Jurkat, Clone E6-1 (cell line): ENCODE measurements around the gene KRT74.

ENCODE experiments used
- DNase-seq: peaks from one replicate; pipeline ENCODE4 v3.0.0-alpha.2; 2011; ENCODE audit warnings: low read depth, low spot score
- H3K4me3 ChIP-seq: 2 replicates; pipeline ENCODE4 v1.5.1; 2011; ENCODE audit warnings: mild to moderate bottlenecking, low read length, control low read depth, moderate library complexity

The KRT74 gene

DNA sequence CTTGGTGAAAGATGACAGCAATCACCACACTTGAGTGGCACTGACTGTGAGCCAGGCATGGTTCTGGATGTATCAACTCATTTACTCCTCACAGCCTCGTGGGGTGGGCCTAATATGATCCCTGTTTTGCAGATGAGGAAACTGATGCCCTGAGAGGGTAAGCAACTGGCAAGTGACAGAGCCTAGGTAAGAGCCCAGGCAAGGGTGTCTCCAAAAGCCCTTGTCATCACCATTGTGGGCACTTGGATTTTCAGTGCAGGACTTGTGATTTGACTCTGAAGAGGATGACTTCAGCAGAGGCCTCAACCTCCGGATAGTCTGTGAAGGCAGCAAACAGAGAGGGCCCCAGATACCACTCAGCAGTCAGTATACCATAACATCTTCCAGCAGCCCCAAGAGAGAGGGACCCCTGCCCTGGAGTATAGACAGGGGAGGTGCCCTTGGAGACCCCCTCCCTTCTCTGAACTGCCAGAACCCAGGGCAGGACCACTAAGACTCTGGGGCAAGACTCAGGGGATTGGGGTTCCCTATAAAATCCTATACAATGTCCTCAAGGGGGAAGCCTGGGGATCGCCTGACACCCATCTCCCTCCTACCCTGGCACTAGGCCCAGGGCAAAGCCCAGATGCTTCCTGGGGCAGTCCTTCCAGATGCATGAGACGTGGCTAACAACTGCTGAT is 46.4 kb downstream of the KRT74 start:
- no peak for DNase-seq

DNA sequence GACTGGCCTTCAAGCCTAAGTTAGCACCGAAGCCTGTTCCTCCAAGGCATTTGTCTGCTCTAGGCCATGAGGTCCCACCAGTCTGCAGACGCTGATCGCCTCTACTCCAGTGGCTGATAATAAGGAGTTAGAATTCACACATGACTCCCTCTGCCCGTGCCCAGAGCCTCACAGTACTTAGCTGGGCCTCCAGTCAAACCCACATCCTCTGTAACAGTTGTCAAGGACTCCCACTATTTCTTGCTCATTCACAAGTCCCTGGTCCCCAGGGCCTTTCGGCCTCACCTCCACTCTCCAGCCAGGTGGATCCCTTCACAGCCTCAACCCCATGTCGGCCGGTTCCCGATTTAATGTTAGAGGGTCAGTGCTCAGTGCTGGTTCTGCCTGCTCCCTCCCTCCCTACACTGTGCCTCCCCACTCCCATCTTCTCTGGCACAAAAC is 47.1 kb downstream of the KRT74 start:
- DNase-seq = peak; percentile 67
- H3K4me3 ChIP-seq = no peak overlapping the region

More for the DNA sequence above, 46.4 kb downstream of the KRT74 start:
- no peak overlapping the region for H3K4me3 ChIP-seq

DNA sequence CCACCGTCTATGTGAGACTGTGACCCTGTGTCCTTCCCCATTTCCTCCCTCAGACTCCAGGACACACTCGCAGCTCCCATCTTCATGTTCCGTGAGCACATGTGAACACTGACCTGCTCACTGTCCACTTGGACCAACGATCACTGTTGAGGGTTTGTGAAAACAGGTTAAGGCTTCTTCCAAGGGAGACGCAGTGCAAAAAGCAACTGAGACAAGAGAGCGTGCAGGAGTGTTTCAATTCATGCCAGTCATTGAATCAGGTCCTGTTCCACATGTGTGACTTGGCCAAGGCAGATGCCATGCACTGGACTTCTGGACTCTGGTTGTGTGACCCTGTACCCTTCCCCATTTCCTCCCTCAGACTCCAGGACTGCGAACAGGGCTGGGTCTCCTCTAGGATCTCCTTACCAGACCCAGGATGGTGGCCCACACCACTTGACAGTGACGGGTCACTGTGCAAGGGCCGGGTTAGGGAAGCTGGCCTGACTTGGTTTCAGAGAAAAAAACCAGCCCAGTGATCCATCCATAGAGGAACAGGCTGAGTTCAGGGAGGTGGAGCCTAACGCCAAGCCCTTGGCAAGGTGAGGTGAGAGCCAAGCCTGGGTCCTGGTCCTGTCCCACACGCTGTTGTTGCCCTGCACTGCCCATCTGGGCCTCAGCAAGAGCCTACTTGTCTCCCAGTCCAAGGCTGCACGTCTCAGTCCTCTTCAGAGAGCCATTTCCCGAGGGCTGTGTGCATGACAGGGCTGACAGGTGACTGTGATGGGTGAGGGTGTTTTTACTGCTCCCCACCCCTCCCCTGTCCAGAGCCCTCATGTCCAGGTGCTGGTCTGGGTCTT is 47.8 kb downstream of the KRT74 start:
- H3K4me3 ChIP-seq = no peak overlapping the region
- DNase-seq = no peak

DNA sequence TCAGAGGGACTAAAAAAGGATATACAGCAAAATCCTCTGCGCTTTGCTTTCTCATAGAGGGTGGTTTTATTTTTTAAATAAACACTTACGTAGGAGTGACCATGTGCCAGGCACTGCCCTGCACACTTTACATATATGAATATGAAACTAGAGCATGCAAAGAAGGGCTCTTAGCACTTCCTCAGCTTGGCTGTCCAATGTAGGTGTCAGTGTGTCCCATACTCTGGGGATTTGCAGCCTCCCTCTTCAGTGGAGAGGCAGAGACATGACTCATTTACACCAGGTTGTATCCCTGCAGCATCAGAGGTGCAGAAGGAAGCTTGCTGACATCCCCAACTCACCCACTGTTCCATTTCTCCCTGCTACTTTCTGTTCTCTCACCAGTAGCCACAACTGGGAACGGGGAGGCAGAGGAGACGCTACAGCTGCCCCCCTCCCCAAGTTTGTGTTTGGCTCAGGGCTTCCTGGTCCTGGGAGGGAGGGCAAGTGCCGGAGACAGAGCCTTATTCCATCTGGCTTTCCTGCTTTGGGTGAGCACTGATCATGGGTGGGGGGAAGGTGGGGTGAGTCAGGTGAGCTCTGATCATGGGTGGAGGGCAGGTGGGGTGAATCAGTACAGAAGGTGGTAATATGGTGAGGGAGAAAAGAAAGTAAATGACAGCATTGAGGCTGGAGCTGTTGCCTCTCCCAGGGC is 48.6 kb downstream of the KRT74 start:
- no peak overlapping the region for H3K4me3 ChIP-seq
- no peak for DNase-seq

DNA sequence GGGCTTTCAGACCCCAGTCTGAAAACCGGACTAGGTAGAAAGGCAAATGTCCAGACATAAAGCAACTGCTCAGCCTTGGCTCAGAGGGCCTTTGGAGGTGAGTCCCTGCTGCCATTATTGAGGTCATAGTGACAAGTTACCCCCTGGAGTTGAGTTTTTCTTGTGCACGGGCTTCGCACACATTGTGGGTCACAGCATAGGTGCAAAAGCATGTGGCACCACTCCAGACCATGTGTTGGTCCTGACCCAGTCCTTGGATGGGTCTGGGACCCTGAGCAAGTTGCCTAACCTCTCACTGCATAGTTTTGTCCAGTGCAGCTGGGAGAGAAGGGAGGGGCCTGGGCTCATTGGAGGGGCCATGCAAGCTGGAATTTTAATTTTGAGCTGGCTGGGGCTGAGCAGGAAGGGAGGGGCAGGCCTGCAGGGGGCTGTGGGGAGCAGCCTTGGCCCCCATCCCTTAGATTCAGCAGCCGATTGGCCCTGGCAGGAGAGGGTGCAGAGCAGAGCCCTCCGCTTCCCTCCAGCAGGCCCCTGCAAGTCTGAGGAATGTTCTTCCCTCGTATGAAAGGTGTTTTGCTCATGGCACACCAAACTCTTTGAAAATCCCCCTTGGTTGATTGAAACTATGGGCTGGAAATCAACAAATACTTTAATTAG is 49.3 kb downstream of the KRT74 start:
- DNase-seq = no peak
- H3K4me3 ChIP-seq = no peak overlapping the region

DNA sequence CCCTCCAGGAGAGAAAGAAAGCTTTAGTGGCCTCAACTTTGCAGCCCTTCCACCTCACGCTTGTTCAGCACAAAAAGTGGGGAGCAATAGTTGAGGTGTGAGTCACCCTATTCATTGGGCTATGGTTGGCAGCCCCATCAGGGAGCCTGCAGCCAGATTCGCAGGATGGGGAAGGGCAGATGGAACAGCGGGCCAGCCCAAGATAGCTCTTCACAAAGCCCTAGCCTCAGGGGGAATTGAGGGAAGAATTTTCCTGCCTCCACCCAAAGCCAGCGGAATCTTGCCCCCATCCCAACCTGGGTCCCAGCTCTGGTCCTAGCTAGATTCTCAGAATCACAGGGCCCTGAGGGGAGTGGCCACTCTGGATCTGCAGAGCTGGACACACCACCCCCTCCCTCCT is 49.8 kb downstream of the KRT74 start:
- DNase-seq = no peak
- H3K4me3 ChIP-seq = no peak overlapping the region

DNA sequence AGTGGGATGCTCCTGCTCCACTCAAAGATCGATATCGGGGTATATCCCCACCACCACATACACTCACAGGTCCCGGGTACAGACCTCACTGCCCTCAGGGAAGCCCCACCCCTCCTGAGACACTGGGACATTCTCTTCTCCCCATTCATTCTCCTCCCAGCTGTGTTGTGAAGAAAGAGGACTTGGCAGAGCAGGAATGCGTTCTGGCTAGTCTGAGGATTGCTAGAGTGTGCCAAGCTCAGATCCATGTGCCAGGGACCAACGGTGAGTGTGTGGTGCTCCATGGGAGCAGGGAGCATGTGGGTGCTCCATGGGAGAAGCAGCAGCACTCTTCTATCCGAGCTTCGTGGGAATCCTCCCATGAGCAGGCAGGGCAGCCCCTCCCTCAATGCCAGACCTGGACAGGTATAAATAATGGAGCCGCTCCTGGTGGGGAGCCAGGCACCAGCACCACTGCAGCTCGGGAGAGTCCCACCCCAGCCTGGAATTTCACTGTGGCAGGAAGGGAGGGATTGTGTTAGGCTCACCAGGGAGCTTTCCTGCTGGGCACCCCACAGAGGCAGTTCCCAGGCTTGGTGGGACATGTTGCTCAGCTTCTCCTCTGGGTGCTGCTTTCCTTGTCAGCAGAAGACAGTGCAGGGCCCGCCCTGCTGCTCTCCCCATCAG is 51.2 kb downstream of the KRT74 start:
- DNase-seq = no peak
- H3K4me3 ChIP-seq = no peak overlapping the region

DNA sequence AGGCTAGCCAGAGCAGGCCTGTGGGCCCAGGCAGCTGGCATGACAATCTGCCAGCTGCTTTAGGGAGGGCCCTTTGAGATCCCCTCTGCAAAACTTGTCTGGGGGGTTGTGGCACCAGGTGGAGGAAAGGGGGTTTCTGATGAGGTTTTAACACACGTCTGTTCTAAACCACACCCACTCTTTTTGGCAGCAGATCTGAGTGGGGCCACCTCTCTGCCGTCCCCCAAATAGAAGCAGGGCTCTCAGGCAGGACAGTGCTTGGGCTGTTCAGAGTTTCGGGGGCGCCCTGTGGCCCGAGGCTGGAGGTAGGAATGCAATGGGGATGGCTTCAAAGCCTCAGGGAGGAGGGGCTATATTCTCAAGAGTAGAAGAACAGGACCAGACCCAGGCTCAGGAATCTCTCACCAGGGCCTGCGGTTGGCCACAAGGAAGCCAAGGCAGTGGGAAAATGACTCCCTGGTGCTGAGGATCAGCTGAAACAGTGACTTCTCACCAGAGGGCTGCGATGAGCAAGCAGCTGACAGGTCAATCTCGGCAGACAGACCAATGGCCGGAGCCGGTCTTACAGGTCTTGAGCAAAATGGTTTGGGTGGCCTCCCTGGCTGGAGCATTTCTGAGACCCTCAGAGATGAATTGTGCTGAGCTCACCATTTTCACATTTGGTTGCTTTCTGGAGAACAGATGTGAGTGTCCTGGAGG is 51.9 kb downstream of the KRT74 start:
- DNase-seq = no peak
- H3K4me3 ChIP-seq = no peak overlapping the region

DNA sequence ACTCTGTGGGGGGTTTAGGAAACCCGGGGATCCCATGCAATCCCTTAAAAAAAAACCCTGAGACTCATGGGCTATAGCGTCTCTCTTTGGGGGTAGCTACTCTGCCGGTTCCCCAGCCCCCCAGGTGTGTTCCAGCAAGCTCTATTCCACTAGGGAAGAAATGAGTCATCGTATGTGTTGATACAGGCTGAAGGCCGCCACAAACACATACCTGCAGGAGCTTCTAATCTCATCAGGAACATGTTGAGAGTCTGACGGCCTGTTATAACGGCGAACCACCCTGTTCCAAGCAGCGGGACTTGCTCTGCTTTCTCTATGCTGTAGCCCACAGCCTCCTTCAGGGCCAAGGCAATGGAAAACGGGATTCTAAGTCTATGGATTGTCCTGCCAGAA is 52.5 kb downstream of the KRT74 start:
- DNase-seq = no peak
- H3K4me3 ChIP-seq = no peak overlapping the region

DNA sequence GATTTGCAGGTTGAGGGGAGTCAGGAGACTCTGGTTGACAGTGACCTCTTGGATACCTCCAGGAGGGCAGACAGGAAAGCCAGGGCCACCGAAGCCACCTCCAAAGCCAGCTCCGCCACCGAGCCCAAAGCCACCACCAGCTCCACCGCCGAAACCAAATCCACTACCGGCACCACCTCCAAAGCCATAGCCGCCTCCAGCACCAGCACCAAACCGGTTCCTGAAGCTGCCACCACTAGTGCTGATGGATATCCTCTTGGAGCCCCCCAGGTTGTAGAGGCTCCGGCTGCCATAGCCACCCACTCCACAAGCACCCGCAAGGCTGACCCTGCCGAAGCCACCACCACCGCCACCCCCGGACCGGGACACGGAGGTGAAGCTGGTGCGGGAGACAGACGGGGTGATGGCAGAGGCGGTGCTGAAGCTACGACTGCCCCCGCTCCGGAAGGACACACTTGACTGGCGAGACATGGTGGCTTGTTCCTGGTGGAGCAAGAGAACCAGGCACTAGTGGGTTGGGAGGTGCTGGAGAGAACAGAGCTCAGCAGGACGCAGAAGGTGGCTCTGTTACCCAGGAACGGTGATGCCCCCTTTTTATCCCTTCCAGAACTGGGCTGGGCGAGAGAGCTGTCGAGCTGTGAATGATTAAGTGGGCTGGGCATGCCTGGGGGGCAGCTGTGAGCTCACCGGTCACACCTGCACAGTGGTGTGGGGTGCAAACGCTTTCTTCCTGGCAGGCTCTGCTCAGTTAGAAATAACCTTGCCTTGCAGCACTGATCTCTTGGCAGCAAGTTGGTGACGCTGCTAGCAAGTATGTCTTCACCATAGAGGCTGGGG is 53.6 kb downstream of the KRT74 start, which contains the start of gene KRT5:
KRT5 (minus strand) TSS at position 569 of the 837 bp plus-strand sequence; CDS start at position 471, 98 bp downstream.
- no peak for DNase-seq
- H3K4me3 ChIP-seq = no peak within 1 kb of the TSS

DNA sequence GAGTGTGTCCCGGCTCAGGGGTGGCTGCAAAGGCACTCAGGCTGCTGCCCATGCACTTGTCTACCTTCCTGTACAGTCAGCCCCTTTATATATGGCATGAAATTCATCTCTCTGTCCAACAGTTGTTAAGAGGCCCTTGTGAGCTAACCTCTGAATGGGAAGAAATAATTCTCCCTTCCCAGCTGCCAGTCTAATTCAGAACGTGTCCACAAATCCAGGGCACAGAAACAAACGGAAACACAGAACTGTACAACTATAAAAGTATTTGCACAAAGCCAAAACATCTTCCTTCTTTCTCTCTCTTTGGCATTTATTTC is 54.3 kb downstream of the KRT74 start:
- DNase-seq = no peak

DNA sequence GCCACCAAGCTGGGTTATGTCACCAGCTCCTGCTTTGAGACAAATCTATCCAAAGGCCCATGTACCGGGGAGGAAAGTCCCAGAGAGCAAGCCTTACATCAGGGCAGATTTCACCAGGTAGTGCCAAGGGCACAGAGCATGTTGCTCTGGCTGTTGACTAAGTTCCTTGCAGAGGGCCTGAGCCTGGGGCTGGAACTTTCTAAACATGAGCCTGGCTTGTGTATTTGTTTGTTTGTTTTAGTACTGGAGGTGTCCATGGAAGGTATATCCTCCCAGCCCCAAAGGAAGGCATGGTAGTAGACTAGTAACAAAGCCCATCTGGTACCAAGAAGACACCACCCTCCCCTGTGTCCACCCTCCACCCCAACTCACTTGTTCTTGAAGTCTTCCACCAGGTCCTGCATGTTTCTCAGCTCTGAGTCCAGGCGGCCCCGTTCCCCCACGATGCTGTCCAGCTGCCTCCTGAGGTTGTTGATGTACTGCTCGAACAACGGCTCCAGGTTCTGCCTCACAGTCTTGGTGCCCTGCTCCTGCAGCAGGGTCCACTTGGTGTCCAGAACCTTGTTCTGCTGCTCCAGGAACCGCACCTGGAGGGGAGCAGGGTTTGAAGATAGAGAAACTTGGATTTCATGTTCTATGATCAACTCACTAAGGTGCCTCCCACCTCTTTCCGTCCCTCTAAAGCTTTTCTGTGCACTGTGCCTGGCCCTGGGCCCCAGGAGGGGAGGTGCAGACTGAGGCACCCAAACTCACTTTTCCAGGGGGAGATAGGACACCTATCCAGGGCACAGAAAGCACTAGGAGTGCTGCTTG is 54.9 kb downstream of the KRT74 start:
- no peak for DNase-seq
- no peak overlapping the region for H3K4me3 ChIP-seq

More for the DNA sequence above, 54.3 kb downstream of the KRT74 start:
- no peak overlapping the region for H3K4me3 ChIP-seq

DNA sequence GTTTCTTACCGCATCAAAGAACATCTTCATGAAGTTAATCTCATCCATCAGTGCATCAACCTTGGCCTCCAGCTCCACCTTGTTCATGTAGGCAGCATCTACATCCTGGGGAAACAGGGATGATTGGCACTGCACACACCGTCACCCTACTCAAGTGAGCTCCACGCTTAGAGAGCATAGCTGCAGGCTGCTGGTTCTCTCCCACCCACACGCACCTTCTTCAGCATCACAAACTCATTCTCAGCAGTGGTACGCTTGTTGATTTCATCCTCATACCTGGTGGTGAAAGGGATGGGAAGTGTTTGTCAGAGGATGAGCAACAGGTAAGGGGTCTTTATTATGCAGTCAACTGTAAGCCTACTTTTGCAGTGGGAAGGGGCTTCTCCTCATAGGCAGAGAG is 55.8 kb downstream of the KRT74 start:
- no peak for DNase-seq
- H3K4me3 ChIP-seq = no peak overlapping the region

DNA sequence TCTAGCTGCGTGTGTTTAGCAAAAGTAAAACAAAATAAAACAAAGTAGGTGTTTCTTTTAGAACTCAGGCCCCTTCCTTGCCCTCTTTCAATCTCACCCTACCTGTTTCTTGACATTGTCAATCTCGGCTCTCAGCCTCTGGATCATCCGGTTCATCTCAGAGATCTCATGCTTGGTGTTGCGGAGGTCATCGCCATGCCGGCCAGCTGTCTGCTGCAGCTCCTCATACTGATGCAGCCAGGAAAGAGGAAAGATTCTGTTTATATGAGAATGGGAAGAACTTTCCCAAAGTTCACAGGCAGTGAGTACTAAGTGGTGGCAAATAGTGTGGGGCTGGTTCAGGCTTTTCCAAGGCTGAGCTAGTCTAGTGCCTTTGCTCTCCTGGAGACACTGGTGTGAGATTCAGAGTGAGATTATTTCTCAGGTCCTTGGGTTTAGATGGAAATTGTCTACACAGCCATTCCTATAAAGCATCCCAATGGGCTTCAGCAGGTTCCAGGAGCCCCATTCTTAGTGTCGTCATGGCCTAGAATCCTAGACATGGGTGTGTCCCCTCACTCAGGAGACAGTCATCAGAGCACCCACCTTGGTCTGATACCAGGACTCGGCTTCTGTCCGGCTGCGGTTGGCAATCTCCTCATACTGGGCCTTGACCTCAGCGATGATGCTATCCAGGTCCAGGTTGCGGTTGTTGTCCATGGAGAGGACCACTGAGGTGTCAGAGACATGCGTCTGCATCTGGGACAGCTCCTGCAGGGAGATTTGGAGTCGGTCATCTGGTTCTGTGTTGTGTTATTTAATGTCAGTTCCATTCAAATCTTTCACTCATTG is 56.4 kb downstream of the KRT74 start:
- no peak overlapping the region for H3K4me3 ChIP-seq
- no peak for DNase-seq

DNA sequence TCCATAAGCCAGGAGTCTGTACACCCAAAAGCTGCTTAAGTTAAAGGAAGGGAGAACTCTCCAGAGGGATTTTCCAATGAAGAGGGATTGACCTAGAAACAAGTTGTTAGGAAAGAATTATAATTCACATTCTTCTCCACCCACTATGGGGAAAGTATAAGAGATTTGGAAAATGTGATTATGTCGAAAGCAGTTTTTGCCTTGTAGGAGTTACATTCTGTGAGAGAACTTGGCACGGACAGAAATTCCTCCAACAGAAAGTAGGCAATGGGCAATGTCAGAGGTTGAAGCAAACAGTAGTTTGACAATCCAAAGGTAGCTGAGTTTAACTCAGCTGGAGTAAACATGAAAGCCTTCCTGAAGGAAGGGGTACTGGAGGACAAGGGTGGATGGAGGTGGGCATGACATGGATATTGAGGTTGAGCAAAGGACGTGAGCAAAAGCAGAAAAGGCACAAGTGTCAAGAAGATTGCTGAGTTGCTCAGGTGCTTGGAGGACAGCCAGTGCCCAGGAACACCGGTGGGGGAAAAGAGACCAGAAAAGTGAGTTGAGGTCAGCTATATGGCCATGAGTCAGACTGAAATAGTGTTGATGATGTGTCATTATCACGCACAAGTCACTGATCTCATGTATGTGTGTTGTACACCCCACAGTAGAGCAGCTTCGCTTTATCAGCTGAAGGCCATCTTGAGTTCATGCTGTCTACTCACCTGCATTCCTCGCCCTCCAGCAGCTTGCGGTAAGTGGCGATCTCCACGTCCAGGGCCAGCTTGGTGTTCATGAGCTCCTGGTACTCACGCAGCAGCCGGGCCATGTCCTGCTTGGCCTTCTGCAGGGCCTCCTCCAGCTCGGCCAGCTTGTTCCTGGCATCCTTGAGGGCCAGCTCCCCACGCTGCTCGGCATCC is 57.5 kb downstream of the KRT74 start:
- no peak overlapping the region for H3K4me3 ChIP-seq
- DNase-seq = no peak
